Neuronal stem cell (in vitro differentiated cells): ENCODE results near the gene STMN1.
A peak's percentile ranks its signal among the peaks of the same experiment; 100 is the strongest.

ENCODE experiments used
- DNase-seq: peaks from one replicate; pipeline ENCODE4 v3.0.0-alpha.2; 2013; ENCODE audit warnings: low spot score
- H2AFZ ChIP-seq: one replicate; pipeline ENCODE4 v1.6.1; 2013; ENCODE audit warnings: mild to moderate bottlenecking, low read length, inconsistent platforms
- H2AK5ac ChIP-seq: 2 replicates; pipeline ENCODE4 v1.6.1; 2013; ENCODE audit warnings: low read depth, mild to moderate bottlenecking, inconsistent platforms, low read length, moderate library complexity, mixed read lengths
- H2BK120ac ChIP-seq: 2 replicates; pipeline ENCODE4 v1.6.1; 2013; ENCODE audit warnings: low read depth, mild to moderate bottlenecking, inconsistent platforms, low read length, moderate library complexity, mixed read lengths
- H2BK12ac ChIP-seq: one replicate; pipeline ENCODE4 v1.6.1; 2013; ENCODE audit warnings: low read length, inconsistent platforms
- H2BK15ac ChIP-seq: 2 replicates; pipeline ENCODE4 v1.6.1; 2013; ENCODE audit warnings: mild to moderate bottlenecking, low read length, inconsistent platforms, mixed read lengths
- H2BK5ac ChIP-seq: one replicate; pipeline ENCODE4 v1.6.1; 2013; ENCODE audit warnings: inconsistent platforms, mild to moderate bottlenecking, low read length, moderate library complexity
- H3K14ac ChIP-seq: one replicate; pipeline ENCODE4 v1.6.1; 2013; ENCODE audit warnings: low read length, inconsistent platforms
- H3K18ac ChIP-seq: 2 replicates; pipeline ENCODE4 v1.6.1; 2013; ENCODE audit warnings: low read length, inconsistent platforms
- H3K23ac ChIP-seq: 2 replicates; pipeline ENCODE4 v1.6.1; 2013; ENCODE audit warnings: low read depth, mild to moderate bottlenecking, mixed read lengths, low read length, inconsistent platforms; ENCODE audit not compliant: poor library complexity
- H3K27ac ChIP-seq: replicated peaks from 3 replicates; pipeline ENCODE4 v1.5.1; 2013; ENCODE audit warnings: low read length, inconsistent platforms
- H3K27me3 ChIP-seq, 3 experiments: 2 replicates each; pipeline ENCODE4 v1.6.1; 2013; ENCODE audit warnings: low read length in 3 of 3, mild to moderate bottlenecking in 2 of 3, inconsistent platforms in 1 of 3, low read depth in 1 of 3, mixed read lengths in 1 of 3, moderate library complexity in 1 of 3; ENCODE audit not compliant: control insufficient read depth in 3 of 3, insufficient read depth in 3 of 3
- H3K36me3 ChIP-seq, 2 donors: replicated peaks in 1 of 2; 2 replicates each; pipeline ENCODE4 v1.6.1; 2013; ENCODE audit warnings: low read length in 2 of 2; ENCODE audit not compliant: control insufficient read depth in 2 of 2, insufficient read depth in 2 of 2
- H3K4ac ChIP-seq: 2 replicates; pipeline ENCODE4 v1.6.1; 2013; ENCODE audit warnings: inconsistent platforms, mild to moderate bottlenecking, low read length, moderate library complexity
- H3K4me1 ChIP-seq, 2 donors: 1 replicate in 1 of 2; 2 replicates in 1 of 2; pipeline ENCODE4 v1.6.1; 2013; ENCODE audit warnings: low read length in 2 of 2, low read depth in 1 of 2; ENCODE audit not compliant: control insufficient read depth in 2 of 2, insufficient read depth in 1 of 2
- H3K4me2 ChIP-seq: one replicate; pipeline ENCODE4 v1.6.1; 2013; ENCODE audit warnings: mild to moderate bottlenecking, low read length, inconsistent platforms; ENCODE audit not compliant: insufficient read depth, poor library complexity, severe bottlenecking
- H3K4me3 ChIP-seq, 2 donors: 2 replicates each; pipeline ENCODE4 v1.5.1; 2013; ENCODE audit warnings: low read length in 2 of 2, mild to moderate bottlenecking in 2 of 2, inconsistent platforms in 1 of 2, moderate library complexity in 1 of 2
- H3K79me1 ChIP-seq: one replicate; pipeline ENCODE4 v1.6.1; 2013; ENCODE audit warnings: low read depth, mild to moderate bottlenecking, inconsistent platforms, low read length, moderate library complexity
- H3K9ac ChIP-seq: one replicate; pipeline ENCODE4 v1.6.1; 2013; ENCODE audit warnings: mild to moderate bottlenecking, low read depth, low read length, inconsistent platforms; ENCODE audit not compliant: poor library complexity
- H3K9me3 ChIP-seq, 2 donors: replicated peaks in 1 of 2; 2 replicates each; pipeline versions ENCODE3 to v1.6.1; 2013; ENCODE audit warnings: low read length in 2 of 2, mild to moderate bottlenecking in 2 of 2, inconsistent platforms in 1 of 2, low read depth in 1 of 2, mixed read lengths in 1 of 2, moderate library complexity in 1 of 2; ENCODE audit not compliant: control insufficient read depth in 2 of 2, insufficient read depth in 1 of 2
- H4K8ac ChIP-seq: one replicate; pipeline ENCODE4 v1.6.1; 2013; ENCODE audit warnings: low read depth, mild to moderate bottlenecking, inconsistent platforms, low read length, moderate library complexity
- H4K91ac ChIP-seq: one replicate; pipeline ENCODE4 v1.6.1; 2013; ENCODE audit warnings: low read length, low read depth, mild to moderate bottlenecking, inconsistent platforms; ENCODE audit not compliant: poor library complexity
- WGBS, 2 donors: extraction: QIAGEN DNeasy Blood & Tissue Kit; methylation state at CpG; one replicate each; pipeline ENCODE4 v1.1.7; 2013; ENCODE audit warnings: missing lambda C conversion rate in 2 of 2, mixed read lengths in 1 of 2; ENCODE audit not compliant: insufficient read length in 2 of 2, insufficient replicate concordance in 1 of 2; ENCODE audit errors: extremely low coverage in 2 of 2; 5-methylcytosine and 5-hydroxymethylcytosine counted together

Gene STMN1

DNA sequence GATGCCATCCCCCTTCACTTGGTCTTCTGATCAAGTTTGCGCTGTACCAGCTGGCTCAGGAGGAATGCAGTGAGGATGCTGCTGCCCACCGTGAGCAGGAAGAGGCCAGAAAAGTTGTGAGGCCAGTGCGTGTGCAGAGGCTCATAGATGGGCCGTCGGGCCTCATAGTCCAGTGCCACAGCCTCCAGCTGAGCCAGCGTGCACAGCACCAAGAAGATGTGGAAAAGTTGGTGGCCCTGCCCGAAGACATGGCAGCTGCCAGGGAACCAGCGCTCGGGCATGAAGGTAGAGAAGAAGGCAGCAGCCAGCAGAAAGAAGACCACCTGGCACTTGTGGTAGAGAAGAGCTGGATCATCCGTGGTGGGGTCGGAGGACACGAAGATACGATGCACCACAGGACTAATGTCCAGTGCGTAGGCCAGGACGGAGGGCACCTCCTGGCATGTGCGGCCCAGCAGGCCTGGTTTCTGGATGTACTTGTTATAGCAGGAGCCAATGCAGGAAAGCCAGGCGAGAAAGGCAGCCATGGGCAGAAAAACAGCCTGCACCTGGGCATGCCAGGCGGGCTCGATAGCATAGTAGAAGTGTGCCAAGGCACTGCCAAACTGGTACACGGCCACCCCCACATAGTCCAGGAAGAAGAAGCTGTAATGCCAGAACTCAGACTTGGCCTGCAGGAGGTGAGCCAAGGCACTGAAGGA is 43.3 kb downstream of the STMN1 start:
- Histone ChIP-seq H2BK12ac (no peak overlapping the region), H2AK5ac (no peak overlapping the region), H3K9ac (peak overlapping the region; percentile 7), H4K91ac (no peak overlapping the region), H3K18ac (no peak overlapping the region), H3K9me3 (no peaks in the 10 kb centered on the region), H2BK15ac (no peak overlapping the region), H2BK120ac (no peak overlapping the region), H3K4me2 (no peak overlapping the region), H3K27me3 (no peaks in the 10 kb centered on the region), H3K23ac (peak overlapping the region; percentile 16), H3K27ac (no peak overlapping the region), H4K8ac (no peak overlapping the region), H3K14ac (no peak overlapping the region), H2BK5ac (no peak overlapping the region), H3K4ac (no peak overlapping the region), H2AFZ (no peak overlapping the region), H3K36me3 (peaks cover 2 to 15% of the 10 kb centered on the region in 2 donors), H3K4me1 (peaks cover 7 to 12% of the 10 kb centered on the region in 2 donors), H3K79me1 (no peaks in the 10 kb centered on the region), H3K4me3 (peak overlapping the region in 1 of 2 donors; percentile 28)
- WGBS, 2 donors = no CpG with 5 or more reads among the region's 20 CpGs
- DNase-seq = no peak

DNA sequence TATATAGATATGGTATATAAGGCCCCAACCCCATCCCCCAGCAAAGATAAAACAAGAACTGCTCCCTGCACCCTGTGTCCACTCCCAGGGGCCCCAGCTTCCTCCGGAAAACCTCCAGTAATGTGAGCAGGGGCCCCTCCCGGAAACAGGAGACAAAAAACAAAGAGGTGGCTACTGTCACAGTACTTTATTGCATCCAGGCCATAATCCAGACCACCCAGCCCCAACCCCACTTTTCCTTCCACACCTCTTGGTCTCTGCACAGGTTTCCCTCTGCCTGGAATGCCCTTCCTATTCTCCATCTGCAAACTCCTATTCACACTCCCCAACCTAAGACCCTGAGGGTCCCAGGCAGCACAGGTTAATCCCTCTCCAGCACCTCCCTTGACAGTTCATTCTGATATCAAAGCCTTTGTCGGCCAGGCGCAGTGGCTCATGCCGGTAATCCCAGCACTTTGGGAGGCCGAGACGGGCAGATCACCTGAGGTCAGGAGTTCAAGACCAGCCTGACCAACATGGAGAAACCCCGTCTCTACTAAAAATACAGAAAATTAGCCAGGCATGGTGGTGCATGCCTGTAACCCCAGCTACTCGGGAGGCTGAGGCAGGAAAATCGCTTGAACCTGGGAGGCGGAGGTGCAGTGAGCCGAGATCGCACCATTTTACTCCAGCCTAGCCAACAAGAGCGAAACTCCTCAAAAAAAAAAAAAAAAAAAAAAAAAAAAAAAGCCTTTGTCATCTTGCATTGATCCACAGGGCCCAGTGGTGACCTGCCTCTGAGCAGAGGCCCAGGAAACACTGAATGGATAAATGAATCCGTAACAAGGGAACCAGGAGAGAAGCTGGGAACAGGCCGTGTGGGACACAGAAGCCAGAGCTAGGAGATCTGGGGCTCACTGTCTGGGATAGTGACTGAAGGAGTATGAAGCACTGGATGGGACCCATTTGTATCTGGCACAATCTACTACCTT is 44.6 kb downstream of the STMN1 start:
- H3K36me3 ChIP-seq = peaks cover 2 to 15% of the 10 kb centered on the region in 2 donors
- H4K8ac ChIP-seq = no peak overlapping the region
- no peaks in the 10 kb centered on the region for H3K79me1 ChIP-seq
- H3K9me3 ChIP-seq = no peaks in the 10 kb centered on the region
- DNase-seq = no peak
- WGBS, 2 donors = no CpG with 5 or more reads among the region's 16 CpGs
- no peak overlapping the region for H3K4ac ChIP-seq
- H3K4me3 ChIP-seq = no peak overlapping the region
- no peak overlapping the region for H2BK12ac ChIP-seq
- no peak overlapping the region for H3K27ac ChIP-seq
- H2AK5ac ChIP-seq = no peak overlapping the region
- H3K23ac ChIP-seq = no peak overlapping the region
- H3K4me1 ChIP-seq = peaks cover 3 to 6% of the 10 kb centered on the region in 2 donors
- no peak overlapping the region for H2BK5ac ChIP-seq
- no peak overlapping the region for H2BK120ac ChIP-seq
- H3K4me2 ChIP-seq = no peak overlapping the region
- H4K91ac ChIP-seq = no peak overlapping the region
- no peak overlapping the region for H3K9ac ChIP-seq
- no peak overlapping the region for H3K18ac ChIP-seq
- no peak overlapping the region for H2BK15ac ChIP-seq
- H3K14ac ChIP-seq = no peak overlapping the region
- no peaks in the 10 kb centered on the region for H3K27me3 ChIP-seq
- no peak overlapping the region for H2AFZ ChIP-seq

DNA sequence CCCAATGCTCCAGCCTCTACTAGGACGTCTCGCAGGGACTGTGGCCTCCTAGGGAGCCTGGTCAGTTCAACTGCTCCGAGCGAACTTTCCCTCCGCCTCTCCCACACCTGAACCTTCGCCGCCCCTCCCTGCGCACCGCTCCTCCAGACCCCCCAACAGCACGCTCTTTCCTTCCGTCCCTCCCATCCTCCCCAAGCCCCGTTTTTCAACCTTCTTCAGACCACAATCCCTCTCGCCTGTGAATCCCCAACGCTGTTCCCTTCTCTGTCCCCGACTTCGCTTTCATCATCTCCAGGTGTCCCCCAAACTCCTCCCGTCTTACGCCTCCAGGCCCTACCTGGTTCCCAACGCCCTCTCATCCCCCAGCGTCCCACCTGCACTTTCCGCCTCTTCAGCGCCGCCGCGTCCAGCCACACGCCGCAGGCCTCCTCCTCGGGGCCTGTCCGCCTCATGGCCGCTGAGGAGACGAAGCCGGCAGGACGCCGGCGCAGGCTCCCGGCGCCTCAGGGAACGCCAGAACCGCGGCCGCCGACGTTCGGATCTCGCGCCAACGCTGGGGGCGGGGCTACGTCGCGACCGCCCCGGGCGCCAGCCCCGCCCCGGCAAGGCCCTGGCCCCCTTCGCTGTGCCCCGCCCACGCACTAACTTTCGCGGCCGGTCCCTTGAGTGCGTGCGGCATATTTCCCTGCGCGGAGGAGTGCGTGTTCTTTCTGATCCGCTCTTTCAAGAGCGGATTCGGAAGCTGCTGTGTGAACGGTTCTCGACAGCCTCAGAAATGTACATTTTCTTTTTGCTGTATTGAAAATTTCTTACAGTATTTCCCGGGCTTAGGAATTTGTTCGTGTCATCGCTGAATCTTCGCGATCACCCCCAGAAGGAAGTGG is 47.1 kb downstream of the STMN1 start, which contains the start of gene AUNIP:
Gene AUNIP (minus strand): TSS at position 552 of the 884 bp plus-strand sequence. CDS start 100 bp downstream, at position 452.
- peak within 1 kb of the TSS; percentile 90 for H3K23ac ChIP-seq
- no peak within 1 kb of the TSS for H2AK5ac ChIP-seq
- H2BK120ac ChIP-seq = no peak within 1 kb of the TSS
- peak within 1 kb of the TSS; percentile 88 for H3K18ac ChIP-seq
- no peak within 1 kb of the TSS for H2BK12ac ChIP-seq
- peak within 1 kb of the TSS; percentile 93 for H2AFZ ChIP-seq
- DNase-seq = peak; percentile 82
- no peak within 1 kb of the TSS for H2BK5ac ChIP-seq
- H4K8ac ChIP-seq = no peak within 1 kb of the TSS
- H3K4me1 ChIP-seq = peaks cover 3 to 6% of the 10 kb centered on the region in 2 donors
- no peaks in the 10 kb centered on the region for H3K79me1 ChIP-seq
- no CpG with 5 or more reads among the region's 77 CpGs for WGBS, 2 donors
- H3K9ac ChIP-seq = peak within 1 kb of the TSS; percentile 98
- H3K27ac ChIP-seq = no peak within 1 kb of the TSS
- H3K27me3 ChIP-seq = no peaks in the 10 kb centered on the region
- no peak within 1 kb of the TSS for H3K14ac ChIP-seq
- no peak within 1 kb of the TSS for H4K91ac ChIP-seq
- peaks cover 2 to 15% of the 10 kb centered on the region in 2 donors for H3K36me3 ChIP-seq
- peak within 1 kb of the TSS; percentile 98 for H3K4me2 ChIP-seq
- no peaks in the 10 kb centered on the region for H3K9me3 ChIP-seq
- no peak within 1 kb of the TSS for H3K4ac ChIP-seq
- H2BK15ac ChIP-seq = peak within 1 kb of the TSS; percentile 2
- H3K4me3 ChIP-seq = peak within 1 kb of the TSS; percentile 92
